ENCODE results near the gene EIF6.

DNA sequence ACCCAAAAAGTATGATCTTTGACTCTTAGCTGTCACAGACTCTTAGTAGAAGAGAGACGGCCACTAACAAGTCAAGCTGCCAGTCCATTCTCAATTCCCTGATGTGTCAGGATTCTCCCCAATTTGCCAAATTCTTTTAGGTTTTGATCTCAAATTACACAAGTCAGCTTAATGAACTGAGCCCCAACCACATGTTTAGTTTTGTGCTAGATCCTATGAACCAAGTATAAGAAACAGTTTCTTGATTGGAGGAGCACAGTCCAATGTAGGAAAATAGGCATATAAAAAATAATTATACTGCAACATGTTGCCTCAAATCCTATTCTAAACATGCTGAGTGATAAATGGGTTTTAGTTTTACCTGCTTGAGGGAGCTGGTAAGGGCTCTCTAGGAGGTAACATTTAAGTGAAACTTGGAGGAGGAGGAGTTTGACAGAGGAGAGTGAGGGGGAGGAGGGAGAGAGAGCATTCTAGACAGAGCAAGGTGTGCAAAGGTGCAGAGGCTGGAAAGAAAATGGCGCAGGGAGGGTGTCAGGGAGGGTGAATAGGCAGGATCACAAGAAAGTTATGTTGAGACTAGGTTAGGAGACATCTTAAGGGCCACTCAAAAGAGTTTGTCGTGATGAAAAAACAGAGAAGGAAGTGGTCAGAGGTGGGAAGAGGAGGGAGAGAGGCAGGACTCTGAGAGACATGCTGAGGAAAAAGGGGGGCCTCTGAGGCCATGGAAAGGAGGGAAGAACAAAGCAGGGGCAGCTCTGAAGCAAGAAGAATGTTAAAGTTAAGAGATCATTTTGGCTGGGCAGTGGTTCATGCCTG is 30.5 kb upstream of the EIF6 start:
- TF ChIP-seq GATA3 (IDR thresholded peaks at IDR 0.05; ENCODE audit: low read depth, low read length), result no peak
- no peak for TF ChIP-seq GATA2 (IDR thresholded peaks at IDR 0.05; ENCODE audit: low read depth, low read length)

All from SH-SY5Y (cell line).